Stimulated activated CD4-positive, alpha-beta T cell treated with anti-CD3 and anti-CD28 coated beads, Interleukin-12 subunit alpha, Interleukin-12 subunit beta, amount 100 ng/mL, for 48 hours (primary cell): Measurements from ENCODE around the gene GJA4.

Experiments
- DNase-seq, 3 donors: peaks; one replicate each; pipeline ENCODE4 v3.0.0-alpha.2; 2020; ENCODE audit warnings: low read depth in 2 of 3, low spot score in 1 of 3

Gene GJA4

DNA sequence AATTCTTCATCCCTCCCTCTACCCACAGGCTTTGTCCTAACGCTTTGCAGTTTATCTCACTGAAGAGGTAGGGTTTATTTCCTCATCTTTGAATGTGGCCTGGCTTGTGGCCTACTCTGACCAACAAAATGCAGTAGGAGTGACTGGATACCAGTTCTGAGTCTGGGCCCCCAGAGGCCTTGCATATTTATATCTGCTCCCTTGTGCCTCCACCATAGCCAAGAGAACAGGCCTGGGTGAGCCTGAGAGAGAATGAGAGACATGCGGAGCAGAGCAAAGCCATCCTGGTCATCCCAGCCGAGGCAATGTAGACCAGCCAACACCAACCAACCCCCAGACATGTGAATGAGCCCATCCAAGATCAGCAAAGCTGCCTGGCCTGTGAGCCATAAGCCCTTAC is 36.5 kb downstream of the GJA4 start:
- DNase-seq = no peak

DNA sequence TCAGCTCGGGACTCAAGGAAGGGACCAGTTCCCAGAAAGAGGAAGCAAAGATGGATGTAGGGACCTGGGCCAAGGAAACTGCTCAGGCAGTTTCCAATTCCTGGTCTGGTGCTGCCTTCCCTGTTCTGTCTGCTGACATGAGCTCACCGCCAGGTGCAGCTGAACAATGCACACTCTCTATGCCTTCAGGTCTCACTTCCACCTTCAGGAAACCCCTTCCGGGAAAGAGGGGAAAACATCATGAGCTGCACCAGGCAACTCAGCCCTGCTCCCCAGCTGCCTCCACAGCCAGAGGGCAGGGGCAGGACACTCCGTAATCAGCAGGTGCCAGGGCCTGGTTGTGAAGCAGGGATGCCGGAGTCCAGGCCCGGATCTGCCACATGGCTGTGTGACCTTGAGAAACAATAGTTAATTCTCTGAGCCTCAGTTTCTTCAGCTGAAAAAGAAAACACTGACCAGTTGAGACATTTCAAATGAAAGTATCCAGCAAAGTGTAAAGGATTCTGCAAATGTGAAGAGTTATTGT is 39.0 kb downstream of the GJA4 start:
- DNase-seq = no peak

DNA sequence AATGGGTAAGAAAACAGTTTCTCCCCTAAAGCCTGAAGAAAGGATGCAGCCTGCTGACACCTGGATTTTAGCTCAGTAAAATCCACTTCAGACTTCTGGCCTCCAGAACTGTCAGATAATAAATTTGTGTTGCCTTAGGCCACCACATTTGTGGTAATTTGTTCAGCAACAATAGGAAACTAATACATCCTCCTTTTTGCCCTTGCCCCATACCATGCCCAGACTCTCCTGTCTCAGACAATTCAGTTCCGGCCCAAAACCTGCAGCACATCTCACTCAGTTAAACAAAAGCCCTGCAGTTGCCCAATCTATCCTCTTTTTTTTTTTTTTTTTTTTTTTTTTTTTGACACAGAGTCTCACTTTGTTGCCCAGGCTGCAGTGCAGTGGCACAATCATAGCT is 40.9 kb downstream of the GJA4 start:
- DNase-seq = no peak

DNA sequence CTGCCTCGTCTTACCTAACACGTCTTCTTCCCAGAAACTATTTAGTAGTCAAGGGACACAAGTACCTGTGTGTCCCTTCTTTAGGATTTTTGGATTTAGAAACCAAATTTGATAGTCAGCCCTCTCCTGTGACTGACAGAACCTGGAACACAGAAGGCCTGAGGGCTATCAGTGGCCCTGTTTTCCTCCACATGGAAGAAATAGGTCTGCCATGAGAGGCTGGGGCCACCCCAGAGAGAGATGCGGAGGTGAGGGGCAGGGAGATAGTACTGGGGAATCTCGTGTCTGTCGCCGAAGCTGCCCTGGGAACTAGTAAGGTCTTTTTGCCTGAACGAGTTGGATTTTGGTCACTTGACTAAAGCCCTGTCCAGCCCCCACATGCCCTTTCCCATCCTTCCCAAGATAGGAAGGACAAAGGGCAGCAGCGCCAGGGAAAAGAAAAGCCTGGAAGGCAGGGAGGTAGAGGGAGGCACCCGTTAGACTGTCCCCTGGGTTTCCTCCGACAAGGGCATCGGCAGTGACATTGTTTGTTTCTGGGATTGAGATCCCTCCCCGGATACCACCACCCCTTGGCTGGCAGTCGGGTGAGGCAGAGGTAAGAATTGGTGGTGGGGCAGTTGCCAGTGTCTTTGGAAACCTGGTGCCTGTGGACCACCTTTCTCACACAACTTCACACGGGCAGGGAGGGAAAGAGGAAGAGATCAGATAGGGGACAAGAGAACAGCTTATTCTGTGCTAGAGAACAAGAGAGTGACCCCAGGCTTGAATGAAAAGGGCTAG is 46.9 kb downstream of the GJA4 start:
- no peak for DNase-seq

DNA sequence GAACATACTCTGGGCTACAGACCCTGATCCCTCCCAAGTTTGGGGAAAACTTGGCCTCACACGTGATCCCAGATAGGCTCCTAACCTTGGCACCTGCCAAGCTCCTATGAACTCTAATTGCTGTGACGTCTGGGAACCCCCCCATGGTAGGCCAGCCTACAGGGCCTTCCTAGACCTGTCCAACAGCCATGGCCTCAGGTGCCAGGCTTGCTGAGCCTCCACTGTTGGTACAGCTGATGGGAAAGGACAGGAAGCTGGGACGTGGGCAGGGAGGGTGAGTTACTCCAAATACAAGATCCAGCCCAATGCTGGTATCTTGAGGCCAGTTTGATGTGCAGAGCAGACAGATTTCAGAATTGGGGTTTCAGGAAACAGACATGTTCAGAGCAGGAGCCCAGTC is 47.6 kb downstream of the GJA4 start:
- no peak for DNase-seq

DNA sequence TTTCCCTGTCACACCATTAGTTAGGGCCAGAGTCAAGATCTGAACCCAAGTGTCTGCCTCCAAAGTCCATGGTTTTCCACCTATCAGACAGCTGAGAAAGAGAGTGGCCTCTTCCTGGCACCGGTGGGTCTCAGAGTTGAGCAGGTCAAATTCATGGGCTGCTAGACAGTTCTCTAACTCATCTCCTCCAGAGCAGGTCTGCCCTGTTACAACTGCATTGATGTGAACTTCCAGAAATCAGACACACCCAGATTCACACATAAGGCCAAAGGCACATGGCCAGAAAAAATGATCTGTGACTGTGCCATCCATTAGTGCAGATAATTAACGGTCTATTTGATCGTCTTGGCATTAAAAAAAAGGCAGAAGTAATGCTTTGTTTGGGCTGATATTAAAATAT is 49.3 kb downstream of the GJA4 start:
- no peak for DNase-seq

DNA sequence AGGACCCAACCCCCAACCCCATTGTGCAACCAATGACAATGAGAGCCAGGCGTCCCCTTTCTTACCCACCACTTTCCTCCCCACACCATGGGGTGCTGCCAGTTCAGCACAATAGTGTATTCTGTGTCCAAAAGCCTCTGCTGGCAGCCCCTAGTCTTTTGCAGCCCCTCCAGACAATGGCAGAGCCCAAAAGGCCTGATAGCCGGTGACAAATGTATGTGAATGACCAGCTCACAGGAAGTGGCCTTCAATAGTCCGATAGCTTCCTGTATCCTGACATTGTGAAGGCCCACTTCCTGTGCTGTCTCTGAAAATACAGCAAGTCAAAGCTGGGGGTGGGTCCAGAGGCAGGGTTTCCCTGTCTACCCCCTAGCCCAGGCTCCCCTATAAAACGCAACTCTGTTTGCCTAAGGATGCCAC is 50.2 kb downstream of the GJA4 start:
- DNase-seq = no peak

DNA sequence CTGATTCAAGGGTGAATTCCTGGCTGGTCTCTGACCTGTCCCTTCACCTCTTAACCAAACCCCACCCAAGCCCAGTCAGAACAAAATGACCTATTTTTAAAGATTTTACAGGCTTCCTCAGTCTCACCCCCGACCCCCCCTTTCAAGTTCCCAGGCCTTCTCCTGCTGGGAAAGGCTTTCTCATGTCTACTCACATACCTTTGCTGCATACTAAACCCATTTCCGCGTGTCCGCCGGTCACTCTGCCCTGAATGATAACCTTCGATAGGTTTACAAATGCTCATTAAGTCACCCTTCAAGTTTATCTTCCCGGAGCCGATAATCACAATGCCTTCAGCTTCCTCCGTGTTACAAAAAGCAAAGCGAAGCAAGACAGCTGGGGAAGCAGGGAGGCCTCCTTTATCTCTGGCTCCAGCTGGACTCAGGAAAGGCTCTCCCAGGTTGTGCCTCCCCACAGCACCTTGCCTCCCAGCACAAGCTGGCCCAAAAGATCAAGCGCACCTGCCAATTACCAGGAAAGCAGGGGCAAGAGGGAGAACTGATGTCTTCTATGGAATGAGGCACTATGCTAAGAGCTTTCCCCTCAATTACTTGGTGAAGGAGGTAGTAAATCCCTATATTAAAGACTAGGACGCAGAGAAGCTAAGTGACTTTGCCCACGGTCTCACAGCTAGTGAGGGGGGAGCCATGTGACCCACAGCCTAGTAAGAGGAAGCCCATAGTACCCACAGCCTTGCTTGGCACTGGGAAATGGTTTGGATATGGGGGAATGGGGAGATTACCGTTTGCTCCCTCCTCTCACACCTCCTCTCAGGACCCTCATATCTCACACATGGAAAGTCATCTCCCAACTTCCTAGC is 50.8 kb downstream of the GJA4 start:
- no peak for DNase-seq

DNA sequence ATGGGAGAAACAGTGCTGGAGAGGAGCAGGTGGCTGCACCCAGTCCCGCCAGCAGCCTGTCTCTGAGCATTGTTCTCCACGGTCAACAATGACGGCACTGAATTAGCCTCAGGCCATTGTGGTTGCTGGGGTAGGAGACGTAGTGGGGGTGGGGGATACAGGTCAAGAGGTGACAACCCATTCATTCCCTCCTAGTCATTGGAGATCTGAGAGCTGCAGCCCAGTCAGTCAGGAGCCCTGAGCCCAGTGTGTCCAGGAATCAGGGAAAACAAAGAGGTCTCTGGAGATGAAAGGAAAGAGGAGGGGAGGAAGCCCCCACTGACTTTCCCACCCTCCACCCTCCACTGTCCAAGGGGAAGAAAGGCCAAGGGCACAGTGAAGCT is 51.4 kb downstream of the GJA4 start:
- no peak for DNase-seq
